HepG2 (cell line): ENCODE measurements around the gene CHRD. TPM values are rescaled to one million over a fixed set of nuclear protein-coding genes. Genes with fewer than 3 reads are reported as not detected.

Experiments
- CCAR2 ChIP-seq: fragments of 200-400 bp; formaldehyde crosslinking; optimal IDR thresholded peaks from 2 replicates; pipeline ENCODE3; 2018; ENCODE audit warnings: low read depth, mild to moderate bottlenecking, low read length, moderate library complexity
- CCDC6 ChIP-seq: sonication (generic); formaldehyde crosslinking; IDR thresholded peaks from 2 replicates; pipeline ENCODE4 v1.8.1; 2022; ENCODE audit warnings: mild to moderate bottlenecking, missing genetic modification reagents, moderate library complexity
- CENPBD1 ChIP-seq: sonication (generic); formaldehyde crosslinking; IDR thresholded peaks from 2 replicates; pipeline ENCODE4 v1.8.0; 2022; ENCODE audit warnings: missing genetic modification reagents, low read depth, mild to moderate bottlenecking, borderline replicate concordance
- CHD4 ChIP-seq: fragments of 200-600 bp; sonication (generic); IDR thresholded peaks from 2 replicates; pipeline ENCODE4 v1.7.0; 2017; ENCODE audit warnings: mild to moderate bottlenecking, low read length, borderline replicate concordance
- CREBL2 ChIP-seq: sonication (generic); formaldehyde crosslinking; IDR thresholded peaks from 2 replicates; pipeline ENCODE4 v1.8.1; 2023; ENCODE audit warnings: missing genetic modification reagents, mild to moderate bottlenecking, borderline replicate concordance
- DNMT3B ChIP-seq: conservative IDR thresholded peaks from 2 replicates; pipeline ENCODE4 v1.6.1; 2016; ENCODE audit warnings: missing biosample characterization, control low read depth
- GPN1 ChIP-seq: sonication (generic); formaldehyde crosslinking; IDR thresholded peaks from 2 replicates; pipeline ENCODE4 v1.5.1; 2020; ENCODE audit warnings: missing genetic modification reagents, borderline replicate concordance
- IRF1 ChIP-seq: sonication (generic); formaldehyde crosslinking; IDR thresholded peaks from 2 replicates; pipeline ENCODE4 v1.4.0; 2020; ENCODE audit warnings: low read depth, mild to moderate bottlenecking, missing genetic modification reagents
- PAX8 ChIP-seq: sonication (generic); formaldehyde crosslinking; IDR thresholded peaks from 2 replicates; pipeline ENCODE4 v1.8.0; 2022; ENCODE audit warnings: mild to moderate bottlenecking, missing genetic modification reagents, borderline replicate concordance
- PPARG ChIP-seq: conservative IDR thresholded peaks from 2 replicates; pipeline ENCODE4 v1.6.1; 2016; ENCODE audit warnings: missing biosample characterization, missing genetic modification reagents
- ZHX2 ChIP-seq, 2 experiments: sonication (generic) in 1 of 2; formaldehyde crosslinking in 1 of 2; IDR thresholded peaks; 2 replicates each; pipeline versions ENCODE4 v1.6.1 to v1.9.0; 2014 to 2022; ENCODE audit warnings: antibody characterized with exemption in 1 of 2, borderline replicate concordance in 1 of 2, inconsistent platforms in 1 of 2, low read depth in 1 of 2, missing genetic modification reagents in 1 of 2
- ZNF275 ChIP-seq: sonication (generic); formaldehyde crosslinking; IDR thresholded peaks from 2 replicates; pipeline ENCODE4 v1.8.0; 2022; ENCODE audit warnings: missing genetic modification reagents, mild to moderate bottlenecking, inconsistent platforms, borderline replicate concordance
- ZNF30 ChIP-seq: sonication (generic); formaldehyde crosslinking; IDR thresholded peaks from 2 replicates; pipeline ENCODE4 v1.5.0; 2020; ENCODE audit warnings: mild to moderate bottlenecking, missing genetic modification reagents
- ZNF446 ChIP-seq: sonication (generic); formaldehyde crosslinking; IDR thresholded peaks from 2 replicates; pipeline ENCODE4 v1.5.0; 2020; ENCODE audit warnings: mild to moderate bottlenecking, missing genetic modification reagents
- ZNF496 ChIP-seq: sonication (generic); formaldehyde crosslinking; IDR thresholded peaks from 2 replicates; pipeline ENCODE4 v1.8.1; 2023; ENCODE audit warnings: mild to moderate bottlenecking, moderate library complexity, missing genetic modification reagents; ENCODE audit not compliant: insufficient replicate concordance
- ZNF543 ChIP-seq: sonication (generic); formaldehyde crosslinking; IDR thresholded peaks from 2 replicates; pipeline ENCODE4 v1.4.0; 2020; ENCODE audit warnings: mild to moderate bottlenecking, missing genetic modification reagents
- ZNF562 ChIP-seq: sonication (generic); formaldehyde crosslinking; IDR thresholded peaks from 2 replicates; pipeline ENCODE4 v1.8.0; 2022; ENCODE audit warnings: missing genetic modification reagents, borderline replicate concordance
- ZSCAN21 ChIP-seq: sonication (generic); formaldehyde crosslinking; IDR thresholded peaks from 2 replicates; pipeline ENCODE4 v1.8.0; 2022; ENCODE audit warnings: mild to moderate bottlenecking, missing genetic modification reagents, moderate library complexity, borderline replicate concordance
- ZSCAN25 ChIP-seq: sonication (generic); formaldehyde crosslinking; IDR thresholded peaks from 2 replicates; pipeline ENCODE4 v1.8.0; 2022; ENCODE audit warnings: mild to moderate bottlenecking, missing genetic modification reagents
- polyA plus RNA-seq, 8 experiments: library from polyadenylated mRNA; depleted of rRNA in 3 of 8; stranded (reverse) in 7 of 8; unstranded in 1 of 8; fragments of >200 nt; fragmentation: Illumina TruSeq in 4 of 8; extraction: Trizol in 4 of 8; gene quantifications; 2 replicates each; pipeline versions ENCODE4 v1.2.1 to v1.2.3, GENCODE V29; 2011 to 2016; ENCODE audit warnings: low read depth in 4 of 8, missing spikeins in 1 of 8, mixed read lengths in 1 of 8; ENCODE audit not compliant: insufficient read depth in 1 of 8
- total RNA-seq, 5 experiments: library from RNA; depleted of rRNA; stranded (reverse); fragments of >200 nt; fragmentation: Illumina TruSeq; extraction: Trizol; gene quantifications; 2 replicates each; pipeline ENCODE4 v1.2.3, GENCODE V29; 2016; ENCODE audit warnings: low read depth in 1 of 5

Gene CHRD
- total and polyA plus RNA-seq, 2 of the 13 experiments (the other 11 are each of a cell fraction or from before 2014, with no cell fraction given): 22.2 to 35.2 TPM

GRCh38 chr3:184335661-184336546 is 44.0 kb upstream of the CHRD start (continued):
- TF ChIP-seq ZHX2 (IDR thresholded peaks at IDR 0.05; ENCODE audit: low read depth) (peak; percentile 90), ZHX2 (CRISPR knock-in tag; IDR thresholded peaks at IDR 0.05; ENCODE audit: borderline replicate concordance) (no peak), CENPBD1 (CRISPR knock-in tag) (no peak), ZSCAN21 (CRISPR knock-in tag) (peak; percentile 70), ZNF562 (CRISPR knock-in tag) (no peak), ZNF446 (CRISPR knock-in tag) (no peak), GPN1 (CRISPR knock-in tag) (no peak), ZSCAN25 (CRISPR knock-in tag) (peak; percentile 86), ZNF30 (CRISPR knock-in tag) (no peak), ZNF275 (CRISPR knock-in tag) (no peak; the same call in 1 of the 2 replicates), CCAR2 (no peak), DNMT3B (CRISPR knock-in tag) (no peak), ZNF496 (CRISPR knock-in tag) (no peak), CREBL2 (CRISPR knock-in tag) (no peak), CCDC6 (CRISPR knock-in tag) (peak; percentile 53; the same call in 1 of the 2 replicates), CHD4 (no peak), IRF1 (CRISPR knock-in tag) (no peak), PAX8 (no peak), ZNF543 (CRISPR knock-in tag) (no peak), PPARG (no peak)
